DND-41 (cell line): ENCODE measurements around the gene NR0B2.

ENCODE experiments used
- ATAC-seq: fragments of 200-7000 bp; cut with Tn5 transposase; 3 replicates; pipeline ENCODE4 v1.9.1; 2021; ENCODE audit warnings: low read depth; ENCODE audit not compliant: insufficient read depth
- DNase-seq: peaks from one replicate; pipeline ENCODE4 v3.0.0-alpha.2; 2020
- H2AFZ ChIP-seq: 2 replicates; pipeline ENCODE4 v1.6.0; 2012; ENCODE audit warnings: low read depth, low read length
- H3K27ac ChIP-seq: 2 replicates; pipeline ENCODE4 v1.5.1; 2012; ENCODE audit warnings: low read length, inconsistent platforms
- H3K27me3 ChIP-seq: fragments of 200-600 bp; sonication (generic); 2 replicates; pipeline ENCODE4 v1.6.0; 2012; ENCODE audit warnings: low read length, mild to moderate bottlenecking, inconsistent platforms; ENCODE audit not compliant: insufficient read depth, poor library complexity
- H3K36me3 ChIP-seq: 2 replicates; pipeline ENCODE4 v1.5.1; 2012; ENCODE audit warnings: low read length, inconsistent platforms; ENCODE audit not compliant: insufficient read depth
- H3K4me1 ChIP-seq: 2 replicates; pipeline ENCODE4 v1.5.1; 2012; ENCODE audit warnings: mild to moderate bottlenecking, low read length; ENCODE audit not compliant: insufficient read depth
- H3K4me2 ChIP-seq: 2 replicates; pipeline ENCODE4 v1.6.0; 2012; ENCODE audit warnings: mild to moderate bottlenecking, moderate library complexity, low read length, inconsistent platforms; ENCODE audit not compliant: insufficient read depth
- H3K4me3 ChIP-seq, 2 experiments: fragments of 200-600 bp in 1 of 2; shearing (Covaris generic) in 1 of 2; 2 replicates each; pipeline ENCODE4 v1.5.1; 2012 to 2016; ENCODE audit warnings: inconsistent platforms in 2 of 2, low read length in 2 of 2, mild to moderate bottlenecking in 2 of 2, low read depth in 1 of 2, moderate library complexity in 1 of 2
- H3K79me2 ChIP-seq: 2 replicates; pipeline ENCODE4 v1.6.0; 2012; ENCODE audit warnings: low read length, inconsistent platforms; ENCODE audit not compliant: insufficient read depth
- H3K9ac ChIP-seq: 2 replicates; pipeline ENCODE4 v1.6.0; 2012; ENCODE audit warnings: low read depth, mild to moderate bottlenecking, inconsistent platforms, low read length, moderate library complexity
- H3K9me3 ChIP-seq: 2 replicates; pipeline ENCODE4 v1.5.1; 2012; ENCODE audit warnings: low read length, moderate library complexity, mild to moderate bottlenecking, inconsistent platforms; ENCODE audit not compliant: insufficient read depth, severe bottlenecking
- H4K20me1 ChIP-seq: 2 replicates; pipeline ENCODE4 v1.6.0; 2012; ENCODE audit warnings: low read length; ENCODE audit not compliant: insufficient read depth
- CTCF ChIP-seq: IDR thresholded peaks from 2 replicates; pipeline ENCODE4 v1.5.1; 2012; ENCODE audit warnings: borderline replicate concordance, low read length, moderate library complexity, mild to moderate bottlenecking; ENCODE audit not compliant: poor library complexity, severe bottlenecking; ENCODE audit errors: extremely low read depth
- EZH2 ChIP-seq: IDR thresholded peaks from 3 replicates; pipeline ENCODE4 v1.6.1; 2012; ENCODE audit warnings: borderline replicate concordance, low read depth, mild to moderate bottlenecking, moderate library complexity, low read length, inconsistent platforms; ENCODE audit not compliant: severe bottlenecking

Gene NR0B2

GRCh38 chr1:26959722-26960624 is 46.2 kb upstream of the NR0B2 start, which contains the start of gene KDF1:
TSS of gene KDF1 (minus strand) at chr1:26960468. CDS start at chr1:26952380, 8,088 bp downstream.
- no peaks in the 10 kb centered on the region for H3K27me3 ChIP-seq
- no peak within 1 kb of the TSS for H3K4me2 ChIP-seq
- DNase-seq (no peak), ATAC-seq (no peak)
- H3K27ac ChIP-seq: no peak within 1 kb of the TSS
- H3K9me3 ChIP-seq: no peaks in the 10 kb centered on the region
- H4K20me1 ChIP-seq: no peaks in the 10 kb centered on the region
- no peaks in the 10 kb centered on the region for H3K79me2 ChIP-seq
- no peak within 1 kb of the TSS for H3K4me3 ChIP-seq
- no peaks in the 10 kb centered on the region for H3K4me1 ChIP-seq
- H3K36me3 ChIP-seq: no peaks in the 10 kb centered on the region
- H3K9ac ChIP-seq: no peak within 1 kb of the TSS
- TF ChIP-seq CTCF: no peak
- TF ChIP-seq EZH2: no peak
- no peak within 1 kb of the TSS for H2AFZ ChIP-seq

DNA sequence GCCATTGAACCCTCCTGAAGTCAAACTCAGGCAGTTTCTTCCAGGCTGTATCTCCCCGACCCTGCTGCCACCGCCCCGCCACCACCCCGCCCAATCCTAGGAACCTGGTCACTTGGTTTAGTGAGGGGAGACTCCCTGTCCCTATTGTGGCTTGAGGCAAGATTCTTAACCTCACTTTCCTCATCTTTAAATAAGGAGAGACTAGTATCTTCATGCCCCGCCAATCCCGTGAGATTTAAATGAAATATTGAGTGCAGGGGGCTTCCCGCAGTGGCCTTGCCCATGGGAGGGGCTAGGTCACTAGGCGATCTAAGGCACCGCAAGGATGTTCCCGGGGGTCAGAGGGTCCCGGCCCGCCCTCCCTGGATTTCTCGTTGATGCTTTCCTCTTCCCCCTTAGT is 45.5 kb upstream of the NR0B2 start:
- no peak overlapping the region for H3K27ac ChIP-seq
- no peak overlapping the region for H3K9ac ChIP-seq
- H3K4me2 ChIP-seq: no peak overlapping the region
- no peaks in the 10 kb centered on the region for H4K20me1 ChIP-seq
- H2AFZ ChIP-seq: no peak overlapping the region
- H3K79me2 ChIP-seq: no peaks in the 10 kb centered on the region
- no peaks in the 10 kb centered on the region for H3K4me1 ChIP-seq
- H3K9me3 ChIP-seq: no peaks in the 10 kb centered on the region
- ATAC-seq (no peak), DNase-seq (no peak)
- no peak overlapping the region for H3K4me3 ChIP-seq
- TF ChIP-seq CTCF (no peak), EZH2 (no peak)
- no peaks in the 10 kb centered on the region for H3K27me3 ChIP-seq
- H3K36me3 ChIP-seq: no peaks in the 10 kb centered on the region

GRCh38 chr1:26957306-26957705 is 43.5 kb upstream of the NR0B2 start:
- DNase-seq (no peak), ATAC-seq (no peak)
- Histone ChIP-seq H3K79me2 (no peaks in the 10 kb centered on the region), H3K4me3 (no peak overlapping the region), H3K27me3 (no peaks in the 10 kb centered on the region), H3K27ac (no peak overlapping the region), H3K36me3 (no peaks in the 10 kb centered on the region), H4K20me1 (no peaks in the 10 kb centered on the region), H2AFZ (no peak overlapping the region), H3K9me3 (no peaks in the 10 kb centered on the region), H3K4me1 (no peaks in the 10 kb centered on the region), H3K9ac (no peak overlapping the region), H3K4me2 (no peak overlapping the region)
- TF ChIP-seq CTCF (no peak), EZH2 (no peak)
